HuH-7.5 (cell line): ENCODE results near the gene SIL1.
"Not testable (repeated sequence)": the region's sequence is repeated elsewhere in the genome, so short reads cannot be mapped to it uniquely, and the experiment has no call there.

Experiments
- DNase-seq: peaks from one replicate; pipeline ENCODE4 v3.0.0; 2011; ENCODE audit warnings: low spot score

Gene SIL1

GRCh38 chr5:139199321-139199720, 1.2 kb upstream of the SIL1 start:
- DNase-seq: no peak

DNA sequence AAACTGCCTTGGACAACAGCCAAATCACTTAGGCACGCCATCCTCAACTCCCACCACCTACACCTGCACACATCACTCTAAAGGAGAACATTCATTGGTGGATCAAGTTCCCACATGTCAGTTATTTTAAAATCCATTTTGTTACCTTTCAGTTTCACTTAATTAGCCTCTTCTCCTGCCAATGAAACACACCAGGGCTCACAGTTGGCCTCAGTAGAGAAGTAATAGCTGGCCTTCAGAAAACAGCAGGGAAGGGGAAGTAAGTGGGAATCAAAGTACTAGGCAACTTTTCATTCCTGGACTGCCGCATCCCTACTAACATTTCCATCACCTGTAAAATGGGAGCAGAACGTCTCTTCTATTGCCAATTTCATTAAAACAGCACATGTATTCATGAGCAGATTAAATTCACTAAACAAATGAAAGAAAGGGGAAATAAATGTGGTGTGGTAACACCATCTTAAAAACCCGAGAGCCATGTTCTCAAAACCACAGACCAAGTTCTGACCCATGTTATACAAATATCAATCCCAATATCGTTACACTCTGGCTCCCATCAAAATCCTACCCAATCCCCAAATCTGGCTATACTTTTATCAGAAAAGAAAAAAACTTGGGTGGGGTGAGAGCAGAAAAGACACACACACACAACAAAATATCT, 1.7 kb downstream of the SIL1 start:
- DNase-seq: no peak

GRCh38 chr5:139194486-139194885, 3.7 kb downstream of the SIL1 start:
- DNase-seq: no peak

GRCh38 chr5:139193928-139194327, 4.2 kb downstream of the SIL1 start:
- no peak for DNase-seq

GRCh38 chr5:139192906-139193305, 5.3 kb downstream of the SIL1 start:
- DNase-seq: not testable (repeated sequence)

DNA sequence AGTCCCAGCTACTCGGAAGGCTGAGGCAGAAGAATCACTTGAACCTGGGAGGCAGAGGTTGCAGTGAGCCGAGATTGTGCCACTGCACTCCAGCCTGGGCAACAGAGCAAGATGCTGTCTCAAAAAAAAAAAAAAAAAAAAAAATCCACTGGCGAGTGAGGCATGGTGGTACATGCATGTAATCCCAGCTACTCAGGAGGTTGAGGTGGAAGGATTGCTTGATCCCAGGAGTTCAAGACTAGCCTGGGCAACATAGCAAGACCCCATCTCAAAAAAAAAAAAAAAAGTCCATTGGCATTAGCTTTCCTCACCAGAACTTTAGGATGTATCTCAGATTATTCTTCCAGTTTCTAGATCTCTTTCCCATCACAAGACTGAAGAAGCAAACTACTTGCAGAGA, 6.2 kb downstream of the SIL1 start:
- DNase-seq: not testable (repeated sequence)

DNA sequence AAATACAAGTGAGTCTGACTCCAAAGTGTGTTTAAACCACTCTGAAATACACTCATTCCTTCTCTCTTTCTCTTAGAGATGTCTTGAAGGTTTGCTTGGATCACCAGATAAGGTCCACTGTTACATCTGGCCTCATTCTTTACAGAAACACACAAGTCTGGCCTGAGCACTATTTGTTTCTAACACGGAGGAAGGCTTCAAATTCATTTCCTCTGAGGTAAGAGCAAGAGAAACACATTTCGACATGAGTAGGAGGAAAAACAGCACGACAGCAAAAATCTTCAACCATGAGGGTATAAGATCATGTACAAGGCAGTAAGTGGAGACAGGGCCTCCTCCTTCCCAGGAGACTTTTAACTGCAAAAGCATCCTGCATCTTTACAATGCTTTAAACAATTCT, 8.0 kb downstream of the SIL1 start:
- no peak for DNase-seq

GRCh38 chr5:139188558-139189270, 9.5 kb downstream of the SIL1 start:
- no peak for DNase-seq

GRCh38 chr5:139186752-139187326, 11.3 kb downstream of the SIL1 start:
- no peak for DNase-seq

GRCh38 chr5:139186261-139186660, 11.9 kb downstream of the SIL1 start:
- no peak for DNase-seq

GRCh38 chr5:139185589-139185988, 12.6 kb downstream of the SIL1 start:
- DNase-seq: no peak

DNA sequence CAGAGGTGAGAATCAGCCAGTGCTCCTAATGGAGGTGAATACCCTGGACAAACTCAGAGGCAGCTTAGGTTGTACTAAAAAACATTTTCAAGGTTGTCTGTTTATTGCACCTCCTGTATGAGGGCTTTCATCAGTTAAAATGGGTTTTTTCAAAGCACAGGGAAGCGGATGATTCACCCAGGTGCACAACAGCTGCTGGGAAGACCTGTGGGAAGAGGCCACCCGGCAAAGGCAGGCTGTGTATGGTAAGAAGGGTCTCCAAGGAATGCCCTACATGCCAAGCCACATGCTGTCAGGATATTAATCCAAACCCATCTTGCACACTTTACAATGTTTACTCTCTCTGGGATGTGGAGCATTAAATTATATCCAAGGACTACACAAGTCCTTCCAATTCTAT, 14.7 kb downstream of the SIL1 start:
- no peak for DNase-seq

DNA sequence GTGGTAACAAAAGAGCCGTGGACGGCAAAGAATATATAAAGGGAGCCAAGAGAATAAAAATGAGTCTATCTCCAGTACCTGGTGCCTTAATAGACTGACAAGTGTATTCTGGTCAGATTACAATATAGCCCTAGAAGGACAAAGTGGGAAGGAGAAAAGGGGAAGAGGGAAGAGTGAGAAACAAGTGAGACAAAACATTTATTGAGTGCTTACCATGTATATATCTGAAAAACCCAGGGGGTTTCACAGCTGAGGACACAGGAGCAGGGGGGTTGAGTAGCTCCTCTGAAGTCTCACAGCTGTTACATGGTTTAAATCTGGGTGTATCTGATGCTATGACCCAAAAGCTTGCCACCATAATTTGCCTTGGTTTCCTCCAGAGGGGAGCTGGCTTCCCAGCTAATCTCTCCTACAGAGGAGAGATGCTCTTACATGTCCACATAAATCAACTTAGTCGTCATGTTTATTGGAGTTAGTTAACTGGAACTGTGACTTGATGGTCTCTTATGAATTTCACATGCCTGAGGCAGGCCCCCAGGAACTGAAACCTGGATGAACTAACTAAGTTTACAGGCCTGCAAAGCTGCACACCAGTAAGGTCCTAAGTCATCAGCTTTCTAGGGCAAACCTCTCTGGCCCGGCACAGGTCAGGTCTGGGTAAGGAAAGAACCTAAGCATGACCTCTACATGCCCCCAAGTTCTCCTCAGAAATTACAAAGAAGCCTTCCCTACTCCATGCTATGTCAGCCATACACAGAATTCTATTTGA, 15.5 kb downstream of the SIL1 start:
- DNase-seq: no peak

- no peak for DNase-seq
Measured at GRCh38 chr5:139181835-139182452, 16.2 kb downstream of the SIL1 start.

- no peak for DNase-seq
Measured at GRCh38 chr5:139181322-139181730, 16.8 kb downstream of the SIL1 start.

DNA sequence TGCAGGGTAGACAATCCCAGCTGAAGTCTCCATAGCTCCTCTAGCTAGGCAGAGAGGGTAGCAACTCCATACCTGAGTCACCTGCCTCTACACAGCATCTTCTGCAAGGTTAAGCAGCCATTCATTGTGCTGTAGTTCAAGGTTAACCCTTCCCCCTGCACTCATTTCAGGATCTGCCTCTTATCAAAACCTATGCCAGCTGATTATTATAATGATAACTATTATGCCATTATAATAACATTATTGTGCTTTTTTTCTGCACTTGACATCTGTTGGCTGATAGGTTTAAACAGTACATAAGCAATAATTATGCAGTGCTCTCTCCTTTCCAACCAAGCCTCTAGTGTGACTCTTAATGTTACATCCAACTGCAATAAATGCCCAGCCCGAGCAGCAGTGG, 17.3 kb downstream of the SIL1 start:
- DNase-seq: no peak

GRCh38 chr5:139179778-139180513, 18.2 kb downstream of the SIL1 start:
- not testable (repeated sequence) for DNase-seq

DNA sequence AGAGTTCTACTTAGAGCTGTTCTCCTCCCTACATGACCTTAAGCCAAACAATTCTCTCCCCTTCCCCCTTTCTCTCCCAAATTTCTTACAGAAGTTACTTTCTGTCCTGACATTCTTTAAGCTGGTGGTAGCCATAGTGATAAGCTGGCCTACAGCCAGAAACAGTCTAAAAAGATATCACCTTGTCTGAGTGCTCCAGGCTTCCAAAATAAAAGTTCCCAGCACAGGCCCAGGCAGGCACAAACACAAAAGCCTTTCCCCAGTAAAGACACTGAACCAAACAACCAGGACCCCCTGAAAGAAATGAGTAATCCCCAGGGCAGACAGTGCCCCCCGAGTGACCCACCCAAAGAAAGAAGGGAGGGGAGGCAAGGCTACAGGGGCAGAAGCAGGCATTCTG, 19.2 kb downstream of the SIL1 start:
- DNase-seq: no peak

DNA sequence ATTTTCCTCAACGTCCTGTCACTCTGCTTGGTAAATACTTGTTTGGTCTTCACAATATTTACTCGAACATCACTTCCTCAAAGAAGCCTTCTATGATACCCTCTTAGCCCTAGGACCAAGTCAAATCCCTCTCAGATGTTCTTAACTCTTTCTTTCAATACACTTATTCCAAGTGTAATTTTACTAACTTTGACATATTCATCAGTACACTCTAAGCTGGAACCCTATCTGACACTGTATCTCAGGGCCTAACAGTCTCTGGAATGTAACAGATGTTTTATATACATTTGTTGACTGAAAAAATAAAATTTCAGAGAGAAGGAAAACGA, 19.6 kb downstream of the SIL1 start:
- DNase-seq: no peak

DNA sequence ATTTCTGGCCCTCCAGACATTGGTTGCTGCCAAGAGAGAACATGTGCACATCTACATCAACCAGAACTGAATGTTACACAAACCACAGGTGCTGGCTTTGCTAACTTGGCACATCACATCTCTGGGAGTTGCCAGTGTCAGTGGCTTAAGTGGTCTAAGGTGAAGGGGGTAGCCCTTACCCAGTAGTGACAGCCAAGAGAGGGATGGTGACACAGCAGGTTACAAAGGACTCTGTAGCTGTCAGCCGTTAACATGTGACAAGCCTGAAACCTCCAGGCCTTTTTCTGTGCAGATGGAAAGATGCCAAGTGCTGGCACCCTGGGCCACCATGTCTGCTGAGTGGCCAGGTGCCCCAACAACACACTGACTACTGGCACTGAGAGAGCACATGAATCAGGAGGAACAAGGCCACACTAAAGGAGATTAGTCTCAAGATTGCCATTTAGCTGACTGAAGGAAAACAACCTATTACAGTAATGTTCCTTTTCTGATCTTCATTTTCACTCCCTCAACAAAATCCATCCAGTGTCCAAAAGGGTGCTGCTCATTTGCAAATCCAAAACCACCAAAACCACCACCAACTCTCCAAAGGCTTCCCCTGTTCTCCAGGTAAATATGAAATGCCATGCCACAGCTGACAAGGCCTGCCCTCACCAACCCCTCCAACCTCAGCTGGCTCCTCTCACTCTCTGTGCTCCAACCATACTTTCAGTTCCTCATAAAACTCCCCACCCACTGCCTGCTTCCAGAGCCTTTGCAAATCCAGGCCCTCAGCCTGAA, 20.2 kb downstream of the SIL1 start:
- DNase-seq: no peak

- not testable (repeated sequence) for DNase-seq
Measured at GRCh38 chr5:139177281-139177680, 20.9 kb downstream of the SIL1 start.
